ENCODE data around the gene B4GALNT4.
"Not testable (repeated sequence)": the region's sequence is repeated elsewhere in the genome, so short reads cannot be mapped to it uniquely, and the experiment has no call there.

The B4GALNT4 gene

DNA sequence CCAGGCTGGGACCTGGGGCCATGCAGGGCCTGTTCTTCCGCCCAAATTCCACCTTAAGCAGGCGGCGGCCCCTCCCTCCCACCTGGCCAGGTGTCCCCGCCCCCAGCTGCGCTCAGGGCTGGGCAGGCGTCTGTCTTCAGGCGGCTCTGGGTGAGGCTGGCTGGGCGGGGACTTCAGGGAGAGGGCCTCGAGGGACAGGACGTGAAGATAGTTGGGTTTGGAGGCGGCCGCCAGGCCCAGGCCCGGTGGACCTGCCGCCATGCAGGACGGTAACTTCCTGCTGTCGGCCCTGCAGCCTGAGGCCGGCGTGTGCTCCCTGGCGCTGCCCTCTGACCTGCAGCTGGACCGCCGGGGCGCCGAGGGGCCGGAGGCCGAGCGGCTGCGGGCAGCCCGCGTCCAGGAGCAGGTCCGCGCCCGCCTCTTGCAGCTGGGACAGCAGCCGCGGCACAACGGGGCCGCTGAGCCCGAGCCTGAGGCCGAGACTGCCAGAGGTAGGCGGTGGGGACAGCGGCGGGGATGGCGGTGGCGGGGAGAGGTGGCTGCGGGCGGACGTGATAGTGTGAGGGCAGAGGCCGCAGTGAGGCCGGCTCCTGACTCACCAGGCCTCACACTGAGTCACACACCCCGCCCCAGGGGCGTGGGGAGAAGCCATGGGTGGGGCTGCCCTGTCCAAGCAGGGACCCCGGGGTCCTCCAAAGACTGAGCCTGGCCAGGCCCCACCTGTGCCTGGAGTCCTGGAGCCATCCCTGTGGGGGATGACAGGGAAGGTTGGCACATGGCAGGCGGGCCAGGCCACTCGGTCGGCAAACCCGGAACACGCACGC, 24.9 kb downstream of the B4GALNT4 start, which contains the start of gene PKP3:
Gene PKP3, plus strand, starts transcription at position 176 of the 824 bp plus-strand sequence. Its CDS starts 84 bp downstream, at position 260.
- peak; percentile 49 for DNase-seq

GRCh38 chr11:394858-395655, 25.8 kb downstream of the B4GALNT4 start:
- no peak for DNase-seq

DNA sequence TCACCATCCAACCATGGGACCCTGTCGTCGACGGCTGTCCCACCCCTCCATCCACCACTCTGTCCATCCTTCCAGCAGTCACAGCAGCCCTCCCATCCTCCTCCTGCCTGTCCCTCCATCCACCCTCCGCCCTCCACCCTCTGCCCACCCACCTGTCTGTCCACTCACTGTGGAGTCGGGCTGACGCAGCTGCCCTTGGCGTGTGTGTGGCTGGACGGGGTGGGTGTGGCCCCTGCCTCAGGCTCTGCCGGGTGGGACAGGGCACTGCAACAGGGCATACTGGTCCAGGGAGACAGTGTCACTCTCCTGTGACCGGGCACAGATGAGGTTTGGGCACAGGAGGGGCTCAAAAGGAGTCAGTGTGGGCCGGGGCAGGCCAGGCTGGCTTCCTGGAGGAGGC, 26.6 kb downstream of the B4GALNT4 start:
- no peak for DNase-seq

DNA sequence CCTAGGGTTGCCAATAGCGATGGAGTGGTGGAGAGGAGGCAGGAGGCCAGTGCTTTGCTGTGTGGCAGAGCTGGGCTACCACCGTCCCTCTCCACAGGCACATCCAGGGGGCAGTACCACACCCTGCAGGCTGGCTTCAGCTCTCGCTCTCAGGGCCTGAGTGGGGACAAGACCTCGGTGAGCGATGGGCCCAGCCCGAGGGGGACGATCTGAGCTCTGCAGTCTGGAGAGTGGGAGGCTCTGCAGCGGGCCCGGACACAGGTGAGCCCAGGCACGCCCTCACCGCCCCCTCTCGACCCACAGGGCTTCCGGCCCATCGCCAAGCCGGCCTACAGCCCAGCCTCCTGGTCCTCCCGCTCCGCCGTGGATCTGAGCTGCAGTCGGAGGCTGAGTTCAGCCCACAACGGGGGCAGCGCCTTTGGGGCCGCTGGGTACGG, 27.2 kb downstream of the B4GALNT4 start:
- no peak for DNase-seq

DNA sequence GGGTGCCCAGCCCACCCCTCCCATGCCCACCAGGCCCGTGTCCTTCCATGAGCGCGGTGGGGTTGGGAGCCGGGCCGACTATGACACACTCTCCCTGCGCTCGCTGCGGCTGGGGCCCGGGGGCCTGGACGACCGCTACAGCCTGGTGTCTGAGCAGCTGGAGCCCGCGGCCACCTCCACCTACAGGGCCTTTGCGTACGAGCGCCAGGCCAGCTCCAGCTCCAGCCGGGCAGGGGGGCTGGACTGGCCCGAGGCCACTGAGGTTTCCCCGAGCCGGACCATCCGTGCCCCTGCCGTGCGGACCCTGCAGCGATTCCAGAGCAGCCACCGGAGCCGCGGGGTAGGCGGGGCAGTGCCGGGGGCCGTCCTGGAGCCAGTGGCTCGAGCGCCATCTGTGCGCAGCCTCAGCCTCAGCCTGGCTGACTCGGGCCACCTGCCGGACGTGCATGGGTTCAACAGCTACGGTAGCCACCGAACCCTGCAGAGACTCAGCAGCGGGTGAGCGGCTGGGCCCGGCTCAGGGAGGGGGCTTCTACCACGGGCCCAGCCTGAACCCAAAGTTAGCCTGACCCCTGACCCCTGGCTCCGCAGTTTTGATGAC, 27.7 kb downstream of the B4GALNT4 start:
- no peak for DNase-seq

DNA sequence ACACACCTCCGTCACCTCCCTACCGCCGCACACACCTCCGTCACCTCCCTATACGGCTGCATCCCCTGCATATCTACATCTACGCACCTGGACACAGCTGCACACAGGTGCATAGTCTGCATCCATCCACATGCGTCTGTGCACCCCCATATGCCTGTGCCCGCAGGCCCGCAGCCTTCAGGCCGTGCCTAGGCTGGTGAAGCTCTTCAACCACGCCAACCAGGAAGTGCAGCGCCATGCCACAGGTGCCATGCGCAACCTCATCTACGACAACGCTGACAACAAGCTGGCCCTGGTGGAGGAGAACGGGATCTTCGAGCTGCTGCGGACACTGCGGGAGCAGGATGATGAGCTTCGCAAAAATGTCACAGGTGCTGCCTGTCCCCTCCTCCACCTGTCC, 29.5 kb downstream of the B4GALNT4 start:
- no peak for DNase-seq

GRCh38 chr11:399731-400211, 30.5 kb downstream of the B4GALNT4 start:
- no peak for DNase-seq

DNA sequence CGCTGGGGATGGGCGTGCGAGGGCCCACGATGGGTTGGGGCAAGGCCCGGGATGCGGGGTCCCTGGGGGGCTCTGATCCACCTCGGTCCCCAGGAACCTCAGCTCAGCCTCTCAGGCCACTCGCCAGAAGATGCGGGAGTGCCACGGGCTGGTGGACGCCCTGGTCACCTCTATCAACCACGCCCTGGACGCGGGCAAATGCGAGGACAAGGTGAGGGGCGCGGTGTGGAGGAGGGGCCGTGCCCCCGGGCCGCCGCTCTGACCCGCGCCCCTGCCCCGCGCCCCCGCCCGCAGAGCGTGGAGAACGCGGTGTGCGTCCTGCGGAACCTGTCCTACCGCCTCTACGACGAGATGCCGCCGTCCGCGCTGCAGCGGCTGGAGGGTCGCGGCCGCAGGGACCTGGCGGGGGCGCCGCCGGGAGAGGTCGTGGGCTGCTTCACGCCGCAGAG, 31.0 kb downstream of the B4GALNT4 start:
- no peak for DNase-seq

- DNase-seq = not testable (repeated sequence)
Observed at GRCh38 chr11:401196-401595, 31.9 kb downstream of the B4GALNT4 start.

- no peak for DNase-seq
Observed at GRCh38 chr11:403021-403760, 33.9 kb downstream of the B4GALNT4 start.

DNA sequence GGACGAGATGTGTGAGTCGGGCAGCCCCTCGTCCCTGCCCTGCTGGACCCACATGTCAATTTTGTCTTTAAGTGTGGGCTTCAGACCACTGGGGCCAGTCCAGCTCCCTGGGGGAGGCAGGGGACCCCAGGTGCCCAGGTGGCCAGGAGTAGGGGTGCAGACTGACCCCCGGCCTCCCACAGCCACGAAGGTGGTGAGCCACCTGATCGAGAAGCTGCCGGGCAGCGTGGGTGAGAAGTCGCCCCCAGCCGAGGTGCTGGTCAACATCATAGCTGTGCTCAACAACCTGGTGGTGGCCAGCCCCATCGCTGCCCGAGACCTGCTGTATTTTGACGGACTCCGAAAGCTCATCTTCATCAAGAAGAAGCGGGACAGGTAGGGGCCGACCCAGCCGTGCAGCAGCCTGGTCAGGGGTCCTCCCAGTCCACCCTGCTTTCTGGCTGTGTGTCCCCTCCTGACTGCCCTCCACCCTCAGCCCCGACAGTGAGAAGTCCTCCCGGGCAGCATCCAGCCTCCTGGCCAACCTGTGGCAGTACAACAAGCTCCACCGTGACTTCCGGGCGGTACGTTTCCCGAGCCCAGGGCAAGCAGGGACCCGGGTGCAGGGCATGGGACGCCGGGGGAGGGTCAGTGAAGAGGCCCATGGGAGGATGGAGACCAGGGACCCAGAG, 34.6 kb downstream of the B4GALNT4 start:
- no peak for DNase-seq

DNA sequence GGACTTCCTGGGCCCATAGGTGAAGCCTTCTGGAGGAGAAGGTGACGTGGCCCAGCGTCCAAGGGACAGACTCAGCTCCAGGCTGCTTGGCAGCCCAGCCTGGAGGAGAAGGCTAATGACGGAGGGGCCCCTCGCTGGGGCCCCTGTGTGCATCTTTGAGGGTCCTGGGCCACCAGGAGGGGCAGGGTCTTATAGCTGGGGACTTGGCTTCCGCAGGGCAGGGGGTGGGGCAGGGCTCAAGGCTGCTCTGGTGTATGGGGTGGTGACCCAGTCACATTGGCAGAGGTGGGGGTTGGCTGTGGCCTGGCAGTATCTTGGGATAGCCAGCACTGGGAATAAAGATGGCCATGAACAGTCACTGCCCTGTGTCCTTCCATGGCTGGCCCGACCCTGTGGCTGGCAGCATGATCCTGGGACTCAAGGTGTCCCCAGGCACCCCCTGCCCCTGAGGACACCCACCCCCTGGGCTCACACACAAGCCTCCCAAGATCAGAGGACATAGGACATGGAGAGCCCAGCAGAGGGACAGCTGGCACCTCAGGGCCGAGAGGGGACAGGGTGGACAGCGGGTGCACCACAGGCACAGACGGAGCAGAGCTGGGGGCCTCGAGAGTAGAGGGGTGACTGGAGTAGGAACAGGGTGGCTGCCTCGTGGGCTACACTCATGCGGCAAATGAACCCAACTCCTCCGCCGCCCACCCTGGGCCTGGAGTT, 35.4 kb downstream of the B4GALNT4 start:
- no peak for DNase-seq

DNA sequence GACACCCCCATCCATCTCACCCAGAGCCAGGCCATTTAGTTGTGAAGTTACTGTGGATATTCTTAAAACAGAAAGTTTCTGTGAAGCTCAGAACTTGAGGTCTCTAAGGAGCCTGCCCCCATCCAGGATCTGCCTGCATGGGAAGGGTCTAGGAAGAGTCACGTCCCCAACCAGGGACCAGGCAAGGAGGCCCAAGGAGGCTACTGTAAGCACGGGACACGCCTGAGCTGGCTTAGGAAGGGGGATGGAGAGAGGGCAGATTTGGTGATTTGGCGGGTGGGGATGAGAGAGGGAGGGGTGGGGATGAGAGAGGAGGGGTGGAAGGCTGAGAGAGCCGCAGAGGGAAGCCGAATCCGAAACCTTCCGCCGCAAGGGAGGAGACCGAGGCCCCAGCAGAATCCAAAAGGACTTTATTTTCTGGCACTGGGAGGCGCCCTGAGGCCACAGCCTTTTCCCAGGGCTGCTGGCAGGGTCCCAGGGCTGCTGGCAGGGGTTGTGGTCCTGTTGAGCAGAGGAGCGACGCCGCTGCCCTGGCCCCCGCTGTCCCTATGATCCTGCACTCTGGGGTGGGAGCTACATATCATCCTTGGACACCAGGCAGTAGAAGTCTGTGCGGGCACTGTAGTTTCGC, 36.1 kb downstream of the B4GALNT4 start:
- DNase-seq = no peak

- no peak for DNase-seq
Observed at GRCh38 chr11:405954-406795, 36.9 kb downstream of the B4GALNT4 start.

DNA sequence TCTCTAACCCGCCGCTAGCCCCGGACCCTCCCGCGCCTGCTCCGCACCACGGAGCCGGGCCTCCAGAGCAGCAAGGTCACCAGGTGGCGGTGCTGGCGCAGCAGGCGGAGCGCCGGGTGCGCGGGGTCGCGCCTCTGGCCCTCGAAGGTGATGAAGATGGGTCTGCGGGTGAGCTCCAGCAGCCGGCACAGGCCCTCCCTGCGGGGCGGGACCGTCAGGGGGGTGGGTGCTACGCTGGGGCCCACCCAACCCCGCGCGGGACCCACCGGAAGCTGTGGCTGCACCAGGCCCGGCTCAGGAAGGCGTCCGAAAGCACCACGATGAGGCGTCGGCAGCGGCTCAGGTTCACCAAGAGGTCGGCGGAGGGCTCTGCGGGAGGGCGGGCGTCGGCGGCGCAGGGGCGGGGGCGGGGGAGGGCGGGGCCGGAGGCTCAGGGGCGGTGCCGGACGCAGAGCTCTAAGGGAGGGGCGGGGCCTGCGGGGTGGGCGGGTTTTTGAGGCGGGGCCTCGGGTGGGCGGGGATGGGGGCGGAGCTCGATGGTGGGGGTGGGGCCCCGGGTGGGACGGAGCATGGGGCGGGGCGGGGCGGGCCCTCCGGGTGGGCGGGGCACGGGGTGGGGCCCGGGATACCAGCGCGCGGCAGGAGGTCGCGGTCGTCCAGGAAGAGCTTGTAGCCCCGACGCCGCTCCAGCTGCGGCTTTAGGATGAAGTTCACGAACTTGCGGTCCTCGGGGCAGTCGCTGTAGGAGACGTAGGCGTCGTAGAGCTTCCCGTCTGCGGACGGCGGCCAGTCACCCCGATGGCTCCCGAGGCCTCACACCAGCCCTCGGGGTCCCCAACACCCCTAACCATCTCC, 37.7 kb downstream of the B4GALNT4 start:
- DNase-seq = peak; percentile 13

DNA sequence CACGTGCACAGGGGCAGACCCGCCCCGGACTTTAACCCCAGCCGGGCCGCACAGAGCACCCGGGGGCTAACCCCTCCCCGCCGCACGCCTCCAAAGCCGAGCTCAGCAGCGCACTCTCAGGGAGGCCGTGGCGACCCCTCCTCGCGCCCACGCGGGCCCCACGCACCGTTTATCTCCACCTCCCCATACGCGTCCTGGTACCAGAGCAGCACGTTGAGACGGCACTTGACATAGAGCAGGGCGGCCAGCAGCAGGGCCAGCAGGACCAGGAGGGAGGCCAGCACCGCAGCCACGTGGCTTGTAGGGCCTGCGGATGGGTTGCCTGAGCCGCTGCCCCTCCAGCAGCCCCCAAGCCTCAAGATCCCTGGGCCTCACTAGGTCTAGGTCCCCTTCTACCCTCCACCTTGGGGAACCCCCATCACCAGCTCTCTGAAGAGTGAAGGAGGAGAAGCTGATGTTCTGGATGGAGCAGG, 38.4 kb downstream of the B4GALNT4 start:
- no peak for DNase-seq

DNA sequence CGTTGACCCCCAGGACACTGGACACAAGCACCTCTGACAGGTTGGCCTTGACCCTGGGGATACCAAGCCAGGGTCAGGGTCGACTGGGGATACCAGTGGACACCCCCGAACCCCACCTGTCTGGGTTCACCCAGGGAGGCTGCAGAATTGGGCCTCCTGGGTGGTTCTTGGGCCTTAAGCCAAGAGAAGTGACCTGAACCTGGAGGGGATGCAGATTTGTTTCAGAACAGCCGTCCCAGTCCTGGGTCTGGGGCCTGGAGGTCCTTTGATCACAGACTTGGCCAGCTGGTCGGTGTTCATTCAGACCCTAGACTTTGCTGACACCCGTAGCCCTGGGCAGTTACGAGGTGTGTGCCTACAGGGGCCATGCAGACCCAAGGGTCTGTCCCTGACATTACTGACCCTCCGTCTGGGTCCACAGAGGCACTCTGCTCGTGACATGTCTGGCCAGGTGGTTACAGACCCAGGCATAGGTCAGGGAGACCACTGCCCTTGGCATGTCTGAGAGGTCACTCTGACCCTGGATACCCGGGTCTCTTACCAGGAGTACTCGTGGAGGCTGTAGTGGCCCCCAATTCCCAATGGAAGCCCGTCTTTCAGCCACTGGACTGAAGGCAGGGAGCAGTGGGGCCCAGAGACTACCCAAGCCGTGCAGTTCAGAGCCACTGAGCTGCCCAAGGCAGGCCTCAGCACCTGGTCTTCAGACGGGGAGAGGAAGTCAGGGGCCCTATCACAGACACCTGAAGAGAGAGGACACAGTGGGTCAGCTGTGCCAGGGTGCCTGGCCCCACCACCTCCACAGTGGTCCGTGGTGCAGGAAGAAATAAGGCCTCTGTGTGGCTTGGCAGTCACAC, 39.1 kb downstream of the B4GALNT4 start:
- DNase-seq = no peak
